SKM-1 treated with dmso at 0.1 percent for 144 hours (cell line): ENCODE data around the gene ROBO2.

Experiments used
- DNase-seq: peaks from one replicate; lab custom pipeline; 2025; ENCODE audit not compliant: unreplicated experiment; lab: John Stamatoyannopoulos, UW

Gene ROBO2

DNA sequence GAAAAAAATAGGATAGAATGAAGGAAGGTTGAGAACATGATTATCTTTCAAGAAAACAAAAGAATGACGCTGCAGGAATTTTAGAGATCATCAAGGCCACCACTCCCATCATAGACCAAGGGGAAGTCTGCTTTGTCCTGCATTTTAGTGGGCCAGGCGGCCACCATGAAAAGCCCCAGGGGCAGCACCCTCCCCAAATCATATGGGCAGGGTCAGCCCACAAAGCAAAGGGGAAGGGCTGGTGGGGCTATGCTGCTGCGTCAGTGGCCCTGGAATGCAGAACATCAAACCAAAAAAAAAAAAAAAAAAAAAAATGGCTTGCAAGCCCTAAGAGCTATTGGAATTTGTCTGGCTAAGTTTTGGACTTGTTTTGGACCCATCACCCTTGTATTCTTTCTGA, 620.8 kb downstream of the ROBO2 start:
- no peak for DNase-seq

DNA sequence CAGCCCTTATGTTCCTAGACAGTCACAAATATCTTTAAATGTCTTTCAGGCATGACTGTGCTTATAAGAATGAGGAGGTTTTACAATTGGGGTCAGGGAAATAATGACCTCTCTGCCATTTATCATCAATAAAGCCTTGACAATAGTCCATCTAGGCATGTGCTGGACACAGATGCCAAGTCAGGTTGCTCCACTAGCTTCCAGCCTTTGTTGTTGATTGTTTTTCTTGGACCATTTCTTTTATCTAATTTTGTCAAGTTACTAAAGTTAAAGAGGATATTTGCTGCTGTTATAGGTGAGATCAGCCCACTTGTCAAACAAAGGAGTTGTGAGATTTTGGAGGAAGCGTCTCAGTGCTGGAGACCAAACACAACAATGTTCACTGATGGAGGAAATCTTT, 628.0 kb downstream of the ROBO2 start:
- DNase-seq = no peak

DNA sequence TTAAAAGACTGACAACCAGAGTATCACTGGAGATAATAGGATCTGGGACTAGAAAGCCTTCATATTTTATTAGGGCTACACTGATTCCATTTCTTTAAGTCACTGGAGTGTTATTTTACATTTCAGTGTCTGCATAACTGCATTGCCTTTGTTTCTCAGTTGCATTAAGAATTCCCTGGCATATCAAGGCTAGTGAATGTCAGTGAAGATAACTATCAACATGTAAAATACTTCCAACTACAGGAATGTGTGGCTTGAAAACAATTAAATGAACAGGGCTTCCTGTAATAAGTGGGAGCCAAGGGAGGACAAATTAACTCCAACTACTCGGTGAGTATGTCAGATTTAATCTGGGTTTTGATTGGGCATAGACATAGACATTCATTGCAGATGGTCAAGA, 628.5 kb downstream of the ROBO2 start:
- no peak for DNase-seq

DNA sequence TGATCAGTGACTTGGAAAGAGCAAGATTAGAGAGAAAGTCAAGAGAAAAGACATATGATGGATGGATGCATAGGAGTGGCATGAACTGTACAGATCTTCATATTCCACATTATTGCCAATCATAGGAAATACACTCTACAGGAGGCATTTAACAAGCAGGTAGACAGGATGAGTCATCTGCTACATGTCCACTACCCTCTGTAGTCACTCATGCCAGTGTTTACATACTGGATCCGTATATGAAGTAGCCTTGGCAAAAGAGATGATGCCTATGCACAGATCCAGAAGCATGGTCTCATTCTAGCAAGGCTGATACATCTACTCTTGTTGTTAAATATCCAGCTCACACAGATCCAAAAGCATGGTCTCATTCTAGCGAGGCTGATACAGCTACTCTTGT, 632.1 kb downstream of the ROBO2 start:
- no peak for DNase-seq

DNA sequence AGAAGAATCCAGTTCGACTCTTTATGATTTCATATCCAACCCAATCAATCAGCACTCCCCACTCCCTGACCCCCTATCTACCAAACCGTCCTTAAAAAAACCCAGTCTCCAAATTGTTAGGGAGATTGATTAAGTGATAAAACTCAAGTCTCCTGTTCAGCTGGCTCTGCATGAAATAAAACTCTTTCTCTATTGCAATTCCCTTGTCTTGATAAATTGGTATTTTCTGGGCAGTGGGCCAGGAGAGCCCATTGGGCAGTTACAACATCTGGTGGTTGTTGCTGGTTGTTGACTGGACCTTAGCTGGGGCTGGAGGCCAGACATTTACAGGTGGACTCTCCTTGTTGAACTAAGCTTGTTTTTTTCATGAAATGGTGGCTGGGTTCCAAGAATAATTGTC, 642.3 kb downstream of the ROBO2 start:
- DNase-seq = no peak

DNA sequence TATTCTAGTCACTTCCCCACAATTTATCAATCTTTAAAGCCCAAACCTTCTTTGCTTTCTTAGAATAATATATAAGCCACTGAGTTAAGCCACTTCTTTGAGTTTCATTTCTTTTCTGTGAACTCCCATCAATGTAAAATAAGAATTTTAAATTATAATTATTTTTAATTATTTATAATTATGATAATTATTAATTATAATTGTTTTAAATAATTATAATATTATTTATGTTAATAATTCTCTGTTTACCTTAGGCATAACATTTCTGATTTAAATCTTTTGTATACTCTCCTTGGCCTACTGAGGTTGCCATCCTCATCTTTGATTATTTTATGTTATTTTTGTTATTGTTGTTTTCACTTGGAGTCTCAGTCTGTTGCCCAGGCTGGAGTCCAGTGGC, 644.2 kb downstream of the ROBO2 start:
- DNase-seq = no peak

DNA sequence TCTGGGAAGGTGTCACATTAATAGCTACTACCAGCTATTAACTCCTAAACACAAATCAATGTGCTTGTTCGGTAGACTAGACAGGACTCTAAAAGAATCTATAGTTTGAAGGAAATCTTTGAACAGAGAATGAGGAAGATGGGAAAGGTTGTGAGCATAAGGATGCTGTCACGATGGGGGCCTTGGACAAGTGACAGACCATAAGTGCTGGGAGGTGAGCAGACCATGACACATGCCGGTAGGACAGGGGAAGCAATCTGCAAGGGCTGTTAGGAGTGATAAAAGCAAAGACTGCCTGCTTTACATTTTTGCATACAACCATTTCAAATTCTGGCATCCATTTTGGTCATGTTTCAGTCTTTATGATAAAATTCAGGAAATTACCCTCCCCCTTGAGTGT, 645.8 kb downstream of the ROBO2 start:
- no peak for DNase-seq

DNA sequence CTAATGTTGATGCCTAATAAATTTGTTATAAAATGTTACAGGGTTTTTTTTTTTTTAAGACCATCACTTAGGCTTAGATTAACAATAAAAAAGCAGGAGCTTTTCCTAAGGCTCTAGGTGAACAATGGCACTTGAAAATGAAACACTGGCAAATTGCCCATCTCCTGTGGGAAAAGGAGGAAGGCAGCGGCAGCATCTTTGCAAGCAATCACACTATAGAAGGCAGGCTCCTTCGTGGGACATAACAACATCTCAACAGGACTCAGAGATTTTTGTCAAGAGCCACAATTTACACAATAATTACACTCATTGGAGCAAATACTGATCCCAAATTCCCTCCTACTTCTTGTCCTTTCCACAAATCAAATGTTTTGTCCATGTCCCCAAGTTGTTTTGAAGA, 646.7 kb downstream of the ROBO2 start:
- DNase-seq = no peak

DNA sequence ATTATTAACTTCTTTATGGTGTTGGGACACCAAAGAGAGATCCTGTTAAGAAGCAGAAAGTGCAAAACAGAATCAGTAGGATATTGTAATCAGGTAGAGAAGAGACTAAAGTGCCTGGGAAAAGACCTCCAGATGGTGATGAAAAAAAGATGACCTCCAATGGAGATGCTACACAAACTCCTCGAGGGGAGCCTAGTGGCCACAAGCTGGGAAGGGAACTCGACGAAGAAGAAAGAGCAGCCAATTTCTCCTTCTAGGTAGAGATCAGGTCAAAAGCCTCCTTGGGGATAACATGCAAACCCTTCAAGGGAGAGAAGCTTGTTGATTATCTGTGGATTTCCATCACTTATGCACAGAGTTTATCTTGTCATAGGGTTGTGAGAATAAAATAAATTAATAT, 647.6 kb downstream of the ROBO2 start:
- no peak for DNase-seq

DNA sequence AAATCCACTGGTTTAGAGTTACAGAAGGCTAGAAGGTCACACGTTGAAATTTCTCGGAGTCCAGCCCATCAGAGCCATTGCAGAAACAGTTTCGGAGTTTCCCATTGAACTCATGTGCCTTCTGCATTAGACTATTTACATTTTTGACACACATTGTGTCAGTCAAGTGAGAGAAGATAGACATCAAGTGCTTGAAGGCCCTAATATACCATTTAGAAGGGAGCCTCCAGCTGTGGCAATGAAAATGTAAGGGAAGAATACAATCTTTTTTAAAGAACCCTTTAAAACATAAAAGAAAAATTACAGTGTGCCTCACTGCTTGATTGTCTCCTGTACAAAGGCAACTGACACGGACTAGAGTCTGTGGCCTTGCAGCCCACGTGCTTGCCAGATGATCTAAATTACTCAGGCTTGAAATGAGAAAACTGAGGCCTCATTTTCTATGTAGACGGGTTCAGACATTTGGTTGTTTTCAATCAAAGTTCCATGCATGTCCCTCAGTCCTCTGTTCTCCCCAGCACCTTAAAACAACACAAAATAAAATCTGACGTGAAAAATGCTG, 650.5 kb downstream of the ROBO2 start:
- no peak for DNase-seq

DNA sequence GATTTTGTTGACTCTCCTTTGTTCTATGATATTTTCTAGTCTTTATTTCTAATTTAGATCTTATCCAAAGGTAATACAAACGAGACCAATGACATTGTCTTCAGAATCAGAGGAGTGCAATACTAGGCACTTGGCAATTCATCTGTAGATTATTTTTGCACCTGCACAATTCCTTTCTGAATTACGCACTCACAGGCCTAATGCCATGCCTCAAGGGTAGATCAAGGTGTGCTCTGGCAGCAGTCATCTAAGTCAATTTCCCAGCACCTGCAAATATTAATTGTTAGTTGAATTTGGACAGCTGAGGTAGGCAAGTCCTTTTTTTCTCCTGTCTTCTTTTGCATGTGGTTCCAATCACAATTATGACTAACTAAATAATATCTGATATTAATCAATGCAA, 653.2 kb downstream of the ROBO2 start:
- no peak for DNase-seq

DNA sequence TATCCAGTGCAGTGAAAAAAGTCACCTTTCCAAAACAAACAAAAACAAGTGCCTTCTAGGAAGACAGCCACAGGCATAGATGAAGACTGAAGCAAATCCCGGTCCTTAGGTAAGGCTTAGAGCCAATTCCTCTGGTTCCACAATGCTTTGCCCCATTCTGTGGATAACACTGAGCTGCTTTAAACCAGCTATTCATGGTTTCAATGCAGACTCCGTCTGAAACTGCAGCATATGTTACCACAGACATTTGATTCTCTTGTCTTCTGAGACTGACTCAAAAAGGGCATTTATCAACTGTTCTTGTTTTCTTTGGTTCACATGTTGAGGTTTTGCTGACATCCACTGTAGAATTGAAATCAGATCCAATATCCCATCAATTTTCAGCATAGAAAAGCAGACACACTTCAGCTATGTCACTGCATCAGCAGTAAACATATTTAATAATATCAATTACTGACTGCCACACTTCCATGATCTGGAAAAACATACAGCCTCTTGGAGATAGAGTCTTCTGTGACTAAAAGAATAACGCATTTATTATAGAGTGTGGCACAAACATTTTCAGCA, 659.3 kb downstream of the ROBO2 start:
- DNase-seq = no peak
